ENCODE data around the gene NF2.

NF2 gene

DNA sequence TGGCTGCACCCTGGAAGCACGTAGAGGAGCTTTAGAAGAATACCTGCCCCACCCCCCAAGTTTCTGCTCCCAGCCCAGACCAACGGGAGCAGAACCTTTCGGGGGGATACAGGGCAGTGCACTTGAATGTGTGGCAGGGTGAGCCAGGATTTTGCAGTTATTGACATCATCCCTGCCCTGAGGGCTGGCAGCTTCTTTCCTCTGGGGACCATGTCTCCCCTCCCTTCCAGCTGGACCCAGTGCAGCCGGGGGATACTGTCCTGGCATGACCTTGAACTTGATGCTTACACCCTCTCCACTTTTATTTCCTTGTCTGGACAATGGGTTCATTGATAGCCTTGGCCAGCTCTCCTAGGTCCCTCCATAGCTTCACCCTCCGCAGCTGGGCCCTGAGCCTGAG lies 112.3 kb downstream of the NF2 start:
- Histone ChIP-seq H3K27ac (ENCODE audit: low read depth in 2 of 2, low read length in 2 of 2) (no peak overlapping the region), H3K27me3 (ENCODE audit: control insufficient read depth in 2 of 2, insufficient read depth in 2 of 2, low read length in 2 of 2) (peaks cover 20 to 35% of the 10 kb centered on the region in 2 donors), H3K9ac (ENCODE audit: low read depth in 1 of 2, low read length in 2 of 2) (no peak overlapping the region), H3K9me3 (ENCODE audit: control insufficient read depth in 2 of 2, low read length in 2 of 2) (no peaks in the 10 kb centered on the region), H3K4me3 (ENCODE audit: low read length in 2 of 2) (no peak overlapping the region), H3K4me1 (ENCODE audit: control insufficient read depth in 2 of 2, insufficient read depth in 2 of 2, low read length in 2 of 2) (no peaks in the 10 kb centered on the region), H3K36me3 (ENCODE audit: control insufficient read depth in 2 of 2, insufficient read depth in 2 of 2, low read length in 2 of 2) (no peaks in the 10 kb centered on the region)

DNA sequence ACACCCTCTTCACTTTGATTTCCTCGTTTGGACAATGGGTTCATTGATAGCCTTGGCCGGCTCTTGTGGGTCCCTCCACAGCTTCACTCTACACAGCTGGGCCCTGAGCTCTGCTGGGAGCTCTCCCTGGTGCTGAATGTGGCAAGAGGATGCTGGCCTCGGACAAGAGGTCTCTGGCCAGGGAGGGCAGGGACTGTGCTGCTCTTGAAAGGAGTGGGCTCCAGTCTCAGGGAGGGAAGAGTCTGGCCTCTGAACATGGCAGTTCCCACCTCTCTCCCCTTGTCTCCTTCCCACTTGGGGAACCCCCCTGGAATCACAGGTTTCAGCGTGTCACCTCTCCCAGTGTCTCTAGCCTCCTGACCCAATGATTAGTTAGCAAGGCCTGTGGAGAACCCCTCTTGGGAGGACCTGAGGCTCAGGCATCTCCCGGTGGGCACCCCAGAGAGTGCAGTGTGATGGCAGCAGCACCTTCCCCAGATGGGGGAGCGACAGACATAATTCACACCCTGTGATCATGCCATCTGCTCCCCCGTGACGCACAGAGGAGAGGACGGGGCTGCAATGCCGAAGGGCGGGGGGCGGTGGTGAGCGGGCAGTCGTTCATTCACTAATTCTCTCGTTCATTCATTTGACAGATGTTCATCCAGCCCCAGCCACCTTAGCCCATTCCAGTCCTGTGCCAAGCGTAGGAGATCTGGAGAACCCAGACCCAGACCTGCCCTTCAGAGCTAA lies 113.5 kb downstream of the NF2 start:
- H3K4me1 ChIP-seq (ENCODE audit: control insufficient read depth in 2 of 2, insufficient read depth in 2 of 2, low read length in 2 of 2) = no peaks in the 10 kb centered on the region
- H3K9ac ChIP-seq (ENCODE audit: low read depth in 1 of 2, low read length in 2 of 2) = no peak overlapping the region
- H3K27ac ChIP-seq (ENCODE audit: low read depth in 2 of 2, low read length in 2 of 2) = no peak overlapping the region
- no peaks in the 10 kb centered on the region for H3K36me3 ChIP-seq (ENCODE audit: control insufficient read depth in 2 of 2, insufficient read depth in 2 of 2, low read length in 2 of 2)
- H3K27me3 ChIP-seq (ENCODE audit: control insufficient read depth in 2 of 2, insufficient read depth in 2 of 2, low read length in 2 of 2) = peaks cover 25 to 43% of the 10 kb centered on the region in 2 donors
- no peak overlapping the region for H3K4me3 ChIP-seq (ENCODE audit: low read length in 2 of 2)
- no peaks in the 10 kb centered on the region for H3K9me3 ChIP-seq (ENCODE audit: control insufficient read depth in 2 of 2, low read length in 2 of 2)

DNA sequence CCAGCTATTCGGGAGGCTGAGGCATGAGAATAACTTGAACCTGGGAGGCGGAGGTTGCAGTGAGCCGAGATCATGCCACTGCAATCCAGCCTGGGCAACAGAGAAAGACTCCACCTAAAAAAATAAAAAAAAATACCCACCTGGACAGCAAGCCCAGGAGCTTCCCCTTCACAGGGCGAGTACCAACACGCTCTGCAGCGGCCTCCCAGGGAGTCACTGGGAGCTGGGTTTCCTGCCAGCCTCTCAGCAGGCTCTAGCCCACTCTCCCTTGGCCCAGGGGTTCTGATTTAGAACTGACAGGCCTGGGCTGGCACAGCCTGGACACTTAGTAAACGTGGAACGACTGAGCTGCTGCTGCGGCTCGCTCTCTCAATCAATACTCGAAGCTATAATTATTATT lies 114.4 kb downstream of the NF2 start:
- H3K27me3 ChIP-seq (ENCODE audit: control insufficient read depth in 2 of 2, insufficient read depth in 2 of 2, low read length in 2 of 2) = peaks cover 24 to 39% of the 10 kb centered on the region in 2 donors
- H3K27ac ChIP-seq (ENCODE audit: low read depth in 2 of 2, low read length in 2 of 2) = no peak overlapping the region
- no peak overlapping the region for H3K4me3 ChIP-seq (ENCODE audit: low read length in 2 of 2)
- H3K36me3 ChIP-seq (ENCODE audit: control insufficient read depth in 2 of 2, insufficient read depth in 2 of 2, low read length in 2 of 2) = no peaks in the 10 kb centered on the region
- H3K9ac ChIP-seq (ENCODE audit: low read depth in 1 of 2, low read length in 2 of 2) = no peak overlapping the region
- H3K4me1 ChIP-seq (ENCODE audit: control insufficient read depth in 2 of 2, insufficient read depth in 2 of 2, low read length in 2 of 2) = no peaks in the 10 kb centered on the region
- no peaks in the 10 kb centered on the region for H3K9me3 ChIP-seq (ENCODE audit: control insufficient read depth in 2 of 2, low read length in 2 of 2)

DNA sequence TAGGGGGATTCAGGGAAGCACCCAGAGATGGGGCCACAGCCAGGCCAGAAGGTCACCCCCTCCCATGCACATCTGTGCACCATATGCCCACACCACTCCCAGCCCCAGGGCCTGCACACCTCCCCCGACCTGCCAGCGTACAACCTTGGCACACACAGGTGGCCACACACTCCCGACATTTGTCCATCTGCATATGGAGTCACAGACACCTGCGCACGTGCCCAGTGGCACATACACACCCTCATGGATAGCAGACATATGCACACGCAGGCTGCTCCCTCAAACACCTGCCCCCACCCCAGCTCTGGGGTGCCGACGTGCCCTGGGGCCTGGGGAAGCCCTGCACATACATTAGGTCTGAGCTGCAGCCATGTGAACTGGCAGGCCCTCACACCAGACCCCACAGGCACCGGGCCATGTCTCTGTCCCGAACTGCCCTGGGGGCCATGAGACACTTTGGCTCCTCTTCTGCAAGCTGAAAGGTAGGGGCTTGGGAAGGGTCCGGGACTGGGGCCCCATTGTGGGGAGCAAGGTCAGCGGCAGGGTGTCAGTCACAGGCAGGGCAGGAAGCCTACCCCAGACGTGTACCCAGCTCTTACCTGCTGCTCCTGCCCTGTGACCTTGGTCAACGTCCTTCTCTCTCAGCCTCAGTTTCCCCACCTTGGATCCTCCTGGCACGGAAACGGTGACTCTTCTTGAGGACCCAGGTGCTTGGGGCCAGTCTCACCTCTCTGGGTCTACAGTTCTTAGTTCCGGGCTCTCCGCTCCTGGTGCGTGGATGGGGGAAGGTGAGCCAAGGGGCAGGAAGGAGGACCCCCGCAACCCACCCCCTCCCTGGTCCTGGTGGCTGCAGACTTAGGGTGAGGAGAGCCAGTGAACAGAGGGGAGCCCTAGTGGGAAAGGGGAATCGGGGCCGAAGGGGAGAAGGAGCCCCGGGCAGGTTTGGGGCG lies 115.8 kb downstream of the NF2 start:
- no peaks in the 10 kb centered on the region for H3K36me3 ChIP-seq (ENCODE audit: control insufficient read depth in 2 of 2, insufficient read depth in 2 of 2, low read length in 2 of 2)
- H3K4me1 ChIP-seq (ENCODE audit: control insufficient read depth in 2 of 2, insufficient read depth in 2 of 2, low read length in 2 of 2) = no peaks in the 10 kb centered on the region
- no peak overlapping the region for H3K4me3 ChIP-seq (ENCODE audit: low read length in 2 of 2)
- H3K9me3 ChIP-seq (ENCODE audit: control insufficient read depth in 2 of 2, low read length in 2 of 2) = no peaks in the 10 kb centered on the region
- H3K27me3 ChIP-seq (ENCODE audit: control insufficient read depth in 2 of 2, insufficient read depth in 2 of 2, low read length in 2 of 2) = peaks cover 22 to 43% of the 10 kb centered on the region in 2 donors
- no peak overlapping the region for H3K27ac ChIP-seq (ENCODE audit: low read depth in 2 of 2, low read length in 2 of 2)
- H3K9ac ChIP-seq (ENCODE audit: low read depth in 1 of 2, low read length in 2 of 2) = no peak overlapping the region

DNA sequence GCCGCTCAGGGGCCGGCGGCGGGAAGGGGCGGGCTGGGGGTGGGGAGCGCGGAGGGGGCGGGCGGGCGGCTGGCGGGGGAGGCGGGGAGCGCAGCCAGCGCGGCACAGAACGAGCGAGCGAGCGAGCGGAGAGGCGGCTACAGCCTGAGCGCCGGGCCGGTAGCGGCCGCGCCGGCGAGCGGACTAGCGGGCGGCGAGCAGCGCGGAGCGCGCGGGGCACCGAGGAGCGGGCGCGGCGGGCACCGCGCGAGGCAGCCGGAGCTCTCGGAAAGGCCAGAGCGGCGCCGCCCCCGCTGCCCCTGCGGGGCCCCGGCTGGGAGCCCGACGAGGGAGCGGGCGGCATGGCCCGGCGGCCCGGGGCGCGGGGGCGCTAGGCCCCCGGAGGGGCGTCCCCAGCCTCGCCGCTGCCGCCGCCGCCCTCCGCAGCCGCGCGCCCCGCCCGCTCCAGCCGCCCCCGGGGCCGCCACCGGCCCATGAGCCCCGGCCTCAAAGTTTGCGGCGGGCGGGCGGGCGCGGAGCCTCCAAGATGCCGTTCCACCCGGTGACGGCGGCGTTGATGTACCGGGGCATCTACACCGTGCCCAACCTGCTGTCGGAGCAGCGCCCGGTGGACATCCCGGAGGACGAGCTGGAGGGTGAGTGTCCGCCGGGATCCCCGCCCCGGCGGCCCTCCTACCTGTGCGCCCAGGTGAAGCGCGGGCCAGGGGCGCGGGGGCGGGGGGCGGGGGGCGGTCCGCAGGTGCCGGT lies 116.6 kb downstream of the NF2 start, which contains the start of gene CABP7:
CABP7 (plus strand) TSS at position 105 of the 747 bp plus-strand sequence; CDS start at position 527, 422 bp downstream.
- no peak within 1 kb of the TSS for H3K9ac ChIP-seq (ENCODE audit: low read depth in 1 of 2, low read length in 2 of 2)
- H3K4me1 ChIP-seq (ENCODE audit: control insufficient read depth in 2 of 2, insufficient read depth in 2 of 2, low read length in 2 of 2) = no peaks in the 10 kb centered on the region
- peaks cover 22 to 39% of the 10 kb centered on the region in 2 donors for H3K27me3 ChIP-seq (ENCODE audit: control insufficient read depth in 2 of 2, insufficient read depth in 2 of 2, low read length in 2 of 2)
- H3K4me3 ChIP-seq (ENCODE audit: low read length in 2 of 2) = no peak within 1 kb of the TSS
- no peaks in the 10 kb centered on the region for H3K9me3 ChIP-seq (ENCODE audit: control insufficient read depth in 2 of 2, low read length in 2 of 2)
- no peak within 1 kb of the TSS for H3K27ac ChIP-seq (ENCODE audit: low read depth in 2 of 2, low read length in 2 of 2)
- no peaks in the 10 kb centered on the region for H3K36me3 ChIP-seq (ENCODE audit: control insufficient read depth in 2 of 2, insufficient read depth in 2 of 2, low read length in 2 of 2)

DNA sequence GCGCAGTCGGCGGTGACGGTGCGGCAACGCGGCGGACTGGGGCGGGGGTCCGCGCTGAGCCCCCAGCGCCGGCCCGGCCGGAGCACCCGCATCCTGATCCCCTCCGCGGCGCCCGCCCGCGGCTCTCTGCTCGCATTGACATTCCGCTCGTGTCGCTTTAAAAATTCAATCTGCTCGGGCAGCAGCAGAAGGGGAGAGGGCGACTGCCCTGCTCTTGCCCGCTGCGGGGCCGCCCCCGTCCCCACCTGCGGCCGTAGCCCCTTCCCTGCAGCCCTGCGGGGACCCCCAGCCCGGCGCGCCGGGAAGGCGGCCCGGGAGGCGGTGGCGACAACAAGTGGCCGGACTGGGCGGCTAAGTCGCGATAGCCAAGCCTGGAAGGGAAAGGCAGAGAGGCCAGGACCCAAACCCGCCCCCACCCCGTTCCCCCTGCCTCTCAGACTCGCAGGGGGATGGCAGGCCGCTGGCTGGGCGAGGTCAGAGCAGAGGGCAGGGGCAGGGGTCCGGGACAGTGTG lies 117.4 kb downstream of the NF2 start:
- Histone ChIP-seq H3K9me3 (ENCODE audit: control insufficient read depth in 2 of 2, low read length in 2 of 2) (no peaks in the 10 kb centered on the region), H3K27me3 (ENCODE audit: control insufficient read depth in 2 of 2, insufficient read depth in 2 of 2, low read length in 2 of 2) (peaks cover 22 to 37% of the 10 kb centered on the region in 2 donors), H3K4me1 (ENCODE audit: control insufficient read depth in 2 of 2, insufficient read depth in 2 of 2, low read length in 2 of 2) (no peaks in the 10 kb centered on the region), H3K27ac (ENCODE audit: low read depth in 2 of 2, low read length in 2 of 2) (no peak overlapping the region), H3K9ac (ENCODE audit: low read depth in 1 of 2, low read length in 2 of 2) (no peak overlapping the region), H3K36me3 (ENCODE audit: control insufficient read depth in 2 of 2, insufficient read depth in 2 of 2, low read length in 2 of 2) (no peaks in the 10 kb centered on the region), H3K4me3 (ENCODE audit: low read length in 2 of 2) (no peak overlapping the region)

DNA sequence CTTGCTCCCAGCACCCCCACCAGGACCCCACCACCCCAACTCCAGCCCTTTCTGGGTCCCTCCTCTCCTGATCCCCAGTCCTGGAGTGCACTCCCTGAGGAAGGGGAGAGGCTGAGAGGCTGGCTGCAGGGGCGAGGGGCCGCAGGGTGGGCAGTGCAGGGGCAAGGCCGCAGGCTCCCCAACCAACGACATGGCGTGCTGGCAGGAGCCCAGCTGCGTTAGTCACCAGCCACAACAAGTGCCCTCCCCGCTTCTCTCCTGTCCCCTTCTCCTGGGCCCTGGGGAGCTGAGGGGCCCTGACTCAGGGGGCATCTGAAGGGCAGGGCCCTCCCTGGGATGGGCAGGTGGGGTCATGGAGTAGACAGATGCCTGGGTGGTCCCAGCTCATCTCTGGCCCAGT lies 118.7 kb downstream of the NF2 start:
- H3K27me3 ChIP-seq (ENCODE audit: control insufficient read depth in 2 of 2, insufficient read depth in 2 of 2, low read length in 2 of 2) = peaks cover 22 to 30% of the 10 kb centered on the region in 2 donors
- H3K9me3 ChIP-seq (ENCODE audit: control insufficient read depth in 2 of 2, low read length in 2 of 2) = no peaks in the 10 kb centered on the region
- no peak overlapping the region for H3K4me3 ChIP-seq (ENCODE audit: low read length in 2 of 2)
- H3K9ac ChIP-seq (ENCODE audit: low read depth in 1 of 2, low read length in 2 of 2) = no peak overlapping the region
- H3K36me3 ChIP-seq (ENCODE audit: control insufficient read depth in 2 of 2, insufficient read depth in 2 of 2, low read length in 2 of 2) = no peaks in the 10 kb centered on the region
- H3K4me1 ChIP-seq (ENCODE audit: control insufficient read depth in 2 of 2, insufficient read depth in 2 of 2, low read length in 2 of 2) = no peaks in the 10 kb centered on the region
- no peak overlapping the region for H3K27ac ChIP-seq (ENCODE audit: low read depth in 2 of 2, low read length in 2 of 2)

DNA sequence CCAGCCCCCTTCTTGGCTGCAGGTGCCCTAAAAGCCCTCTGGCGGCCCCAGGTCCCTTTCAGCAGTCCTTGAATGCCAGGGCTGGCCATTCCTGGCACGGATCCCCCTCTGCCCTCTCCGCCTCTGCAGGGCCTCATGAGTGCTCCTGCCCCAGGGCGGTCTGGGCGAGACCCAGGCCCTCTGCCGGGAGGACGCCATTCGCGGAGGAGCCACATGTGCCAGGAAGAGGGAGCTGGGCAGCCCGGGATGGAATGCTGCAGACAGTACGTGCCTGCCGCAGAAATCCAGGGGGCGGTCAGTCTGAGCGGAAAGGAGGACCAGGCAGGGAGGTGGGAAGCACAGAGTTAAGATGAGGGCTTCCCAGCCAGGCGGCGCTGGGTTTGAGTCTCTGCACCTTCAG lies 119.2 kb downstream of the NF2 start:
- H3K9me3 ChIP-seq (ENCODE audit: control insufficient read depth in 2 of 2, low read length in 2 of 2) = no peaks in the 10 kb centered on the region
- H3K4me1 ChIP-seq (ENCODE audit: control insufficient read depth in 2 of 2, insufficient read depth in 2 of 2, low read length in 2 of 2) = no peaks in the 10 kb centered on the region
- no peak overlapping the region for H3K9ac ChIP-seq (ENCODE audit: low read depth in 1 of 2, low read length in 2 of 2)
- H3K4me3 ChIP-seq (ENCODE audit: low read length in 2 of 2) = no peak overlapping the region
- no peaks in the 10 kb centered on the region for H3K36me3 ChIP-seq (ENCODE audit: control insufficient read depth in 2 of 2, insufficient read depth in 2 of 2, low read length in 2 of 2)
- peaks cover 22 to 28% of the 10 kb centered on the region in 2 donors for H3K27me3 ChIP-seq (ENCODE audit: control insufficient read depth in 2 of 2, insufficient read depth in 2 of 2, low read length in 2 of 2)
- H3K27ac ChIP-seq (ENCODE audit: low read depth in 2 of 2, low read length in 2 of 2) = no peak overlapping the region

DNA sequence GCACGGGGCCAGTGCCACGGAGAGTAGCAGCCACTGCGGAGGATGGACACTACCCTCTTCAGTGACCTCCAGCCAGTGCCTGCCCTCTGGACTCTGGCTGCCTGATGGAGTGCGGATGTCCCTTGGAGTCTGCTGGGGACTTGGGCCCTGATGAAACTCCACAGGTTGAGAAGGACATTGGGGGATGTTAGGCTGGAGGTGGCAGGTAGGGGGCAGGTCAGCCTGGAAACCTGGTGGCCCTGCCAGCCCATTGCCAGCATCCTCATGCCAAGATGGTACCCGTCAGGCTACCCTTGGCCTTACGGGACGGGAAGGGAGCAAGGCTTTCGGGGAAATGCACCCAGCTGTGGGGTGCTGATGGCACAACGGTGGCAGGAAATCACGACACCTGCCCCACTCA lies 120.3 kb downstream of the NF2 start:
- no peaks in the 10 kb centered on the region for H3K36me3 ChIP-seq (ENCODE audit: control insufficient read depth in 2 of 2, insufficient read depth in 2 of 2, low read length in 2 of 2)
- no peaks in the 10 kb centered on the region for H3K4me1 ChIP-seq (ENCODE audit: control insufficient read depth in 2 of 2, insufficient read depth in 2 of 2, low read length in 2 of 2)
- peaks cover 13 to 22% of the 10 kb centered on the region in 2 donors for H3K27me3 ChIP-seq (ENCODE audit: control insufficient read depth in 2 of 2, insufficient read depth in 2 of 2, low read length in 2 of 2)
- no peaks in the 10 kb centered on the region for H3K9me3 ChIP-seq (ENCODE audit: control insufficient read depth in 2 of 2, low read length in 2 of 2)
- H3K4me3 ChIP-seq (ENCODE audit: low read length in 2 of 2) = no peak overlapping the region
- H3K9ac ChIP-seq (ENCODE audit: low read depth in 1 of 2, low read length in 2 of 2) = no peak overlapping the region
- no peak overlapping the region for H3K27ac ChIP-seq (ENCODE audit: low read depth in 2 of 2, low read length in 2 of 2)
